UCSD-AML1 (cell line): ENCODE measurements around the gene FAM217B.

Source experiments
- DNase-seq: peaks from one replicate; lab custom pipeline; 2025; ENCODE audit not compliant: unreplicated experiment; lab: John Stamatoyannopoulos, UW

Gene FAM217B, protein sequence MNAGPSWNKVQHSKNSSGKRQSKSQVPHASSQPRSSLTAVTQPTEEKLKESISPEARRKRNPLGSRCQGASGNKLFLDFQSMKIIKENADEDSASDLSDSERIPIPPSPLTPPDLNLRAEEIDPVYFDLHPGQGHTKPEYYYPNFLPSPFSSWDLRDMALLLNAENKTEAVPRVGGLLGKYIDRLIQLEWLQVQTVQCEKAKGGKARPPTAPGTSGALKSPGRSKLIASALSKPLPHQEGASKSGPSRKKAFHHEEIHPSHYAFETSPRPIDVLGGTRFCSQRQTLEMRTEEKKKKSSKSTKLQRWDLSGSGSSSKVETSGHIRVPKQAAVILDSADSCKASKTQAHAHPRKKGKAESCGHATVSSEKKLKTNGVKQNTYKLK

DNA sequence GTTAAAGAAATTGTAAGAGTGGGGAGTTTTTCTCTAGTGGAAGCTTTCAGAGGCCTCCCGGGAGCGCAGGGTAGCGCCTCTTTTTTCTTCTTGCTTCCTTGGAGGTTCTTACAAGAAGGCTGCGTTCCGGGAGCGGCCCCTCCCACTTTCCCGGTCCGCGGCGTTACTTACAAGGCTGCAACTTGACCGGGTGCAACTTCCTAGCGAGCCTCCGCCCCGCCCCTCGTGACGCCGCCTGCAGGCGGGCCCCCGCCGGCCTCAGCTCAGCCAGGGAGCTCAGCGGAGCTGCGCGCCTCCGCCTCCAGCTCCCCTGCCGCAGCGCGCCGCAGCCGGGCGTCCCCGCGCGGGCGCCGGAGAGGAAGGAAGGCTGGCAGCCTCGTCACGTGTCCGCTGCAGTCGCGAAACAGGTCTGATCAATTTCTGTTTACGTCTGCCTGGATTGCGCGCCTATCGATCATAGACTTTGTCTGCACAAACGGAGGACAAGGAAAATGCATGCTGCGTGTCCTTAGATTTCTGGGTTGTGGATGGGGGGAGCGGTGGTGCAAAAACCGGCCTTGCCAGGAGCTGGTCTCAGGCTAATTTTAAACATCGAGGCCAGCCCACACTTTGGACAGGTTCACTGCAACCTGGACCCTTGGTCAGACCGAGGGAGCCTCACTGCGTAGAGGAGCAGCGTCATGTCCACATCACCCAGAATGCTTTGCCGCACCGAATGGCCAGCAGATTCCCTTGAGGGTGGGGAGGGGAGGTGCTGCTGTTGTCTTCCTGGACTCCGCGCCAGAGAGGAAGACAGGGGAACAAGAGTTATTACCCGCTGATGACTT, at the start of gene FAM217B, which contains the start of gene PPP1R3D:
TSS of gene FAM217B (plus strand) at position 261 of the 827 bp plus-strand sequence. CDS start 3,555 bp downstream, outside the sequence.
TSS of gene PPP1R3D (minus strand) at position 177 of the 827 bp plus-strand sequence. CDS start 374 bp downstream, outside the sequence.
- DNase-seq: peak; percentile 97

DNA sequence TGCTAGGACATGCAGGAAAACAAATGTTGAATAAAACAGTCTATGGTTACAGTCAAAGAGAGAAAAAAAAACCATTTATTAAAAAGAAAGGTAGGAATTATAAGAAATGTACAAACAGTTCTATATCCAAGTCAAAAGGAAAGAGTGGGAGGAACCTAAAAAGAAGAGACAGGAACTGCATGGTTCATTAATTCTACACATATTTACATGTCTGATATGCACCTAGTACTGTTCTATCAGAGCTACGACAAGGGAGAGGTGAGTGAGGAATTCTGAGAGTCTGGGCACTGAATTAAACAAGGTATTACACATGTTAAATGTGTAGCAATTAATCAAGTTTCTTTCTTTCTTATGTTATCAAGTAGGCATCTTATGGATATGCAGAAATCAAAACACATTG, 48.6 kb upstream of the FAM217B start:
- no peak for DNase-seq

DNA sequence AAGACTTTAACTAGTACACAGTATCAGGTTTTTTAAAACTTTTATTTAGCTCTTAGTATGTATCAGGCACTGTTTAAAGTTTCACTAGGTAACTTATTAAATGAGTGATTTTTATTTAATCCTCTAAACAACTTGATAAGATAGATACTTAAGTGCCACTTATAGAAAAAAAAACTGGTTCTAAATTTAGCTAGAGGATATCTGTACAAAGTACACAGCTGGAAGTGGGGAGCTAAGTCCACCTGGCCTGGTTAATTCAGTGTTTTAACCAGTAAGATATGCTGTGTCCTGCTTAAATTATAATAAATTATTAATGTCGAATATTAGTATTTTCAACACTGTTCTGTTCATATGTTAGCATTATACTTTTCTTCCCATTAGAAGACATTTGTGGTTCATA, 44.3 kb upstream of the FAM217B start:
- DNase-seq: no peak

DNA sequence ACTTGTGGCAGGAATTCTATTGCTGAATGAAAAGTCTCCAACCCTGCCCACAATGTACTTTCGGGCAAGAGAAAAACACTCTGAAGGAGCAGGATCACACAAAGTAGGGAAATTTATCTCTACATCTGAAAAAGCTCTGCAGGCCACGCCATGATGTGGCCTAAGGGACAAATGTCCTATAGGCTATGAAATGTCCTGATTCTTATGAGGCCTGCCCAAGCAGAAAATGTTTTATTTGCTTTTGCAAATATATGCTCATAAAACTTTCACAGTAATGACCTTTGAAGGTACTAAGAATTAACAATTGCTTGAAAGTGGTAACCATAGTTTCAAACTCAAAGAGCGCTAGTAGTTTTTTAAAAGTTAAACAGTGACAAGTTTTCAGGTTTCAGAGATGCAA, 37.7 kb upstream of the FAM217B start:
- no peak for DNase-seq

DNA sequence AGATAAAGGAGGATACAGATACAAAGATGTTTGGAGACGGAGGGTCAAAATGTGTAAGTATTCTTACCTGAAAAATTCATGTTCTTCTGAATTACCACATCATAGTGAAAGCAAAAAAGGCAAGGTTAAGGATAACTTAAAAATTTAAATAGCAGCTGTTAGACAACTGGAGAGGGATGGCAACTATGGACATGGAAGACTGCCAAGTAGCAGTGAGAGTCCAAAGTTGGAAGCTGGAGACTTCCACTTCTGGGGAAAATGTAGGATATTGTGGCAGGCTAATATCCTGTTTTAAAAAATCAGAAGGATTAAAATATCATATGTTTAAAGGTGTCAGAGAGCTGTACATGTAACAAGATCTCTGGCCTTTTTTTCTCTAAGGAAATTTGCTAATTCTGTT, 36.6 kb upstream of the FAM217B start:
- no peak for DNase-seq

DNA sequence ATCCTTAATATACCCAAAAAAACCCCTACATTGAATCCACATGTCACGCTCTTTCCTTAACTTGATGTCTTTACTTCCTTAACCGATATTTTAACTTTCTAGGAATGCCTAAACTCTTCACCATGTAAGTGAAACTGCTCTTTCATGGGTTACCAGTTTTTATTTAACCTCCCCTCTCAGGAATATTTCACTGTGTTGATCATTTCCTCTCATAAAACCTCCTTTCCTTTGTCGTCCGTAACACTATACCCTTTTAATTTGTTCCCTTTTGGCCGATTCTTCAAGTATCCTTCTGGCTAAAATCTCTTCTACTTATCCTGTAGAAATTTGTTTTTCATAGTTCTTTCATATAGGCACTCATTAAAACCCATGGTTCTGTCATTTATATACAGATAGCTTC, 31.3 kb upstream of the FAM217B start:
- DNase-seq: no peak

DNA sequence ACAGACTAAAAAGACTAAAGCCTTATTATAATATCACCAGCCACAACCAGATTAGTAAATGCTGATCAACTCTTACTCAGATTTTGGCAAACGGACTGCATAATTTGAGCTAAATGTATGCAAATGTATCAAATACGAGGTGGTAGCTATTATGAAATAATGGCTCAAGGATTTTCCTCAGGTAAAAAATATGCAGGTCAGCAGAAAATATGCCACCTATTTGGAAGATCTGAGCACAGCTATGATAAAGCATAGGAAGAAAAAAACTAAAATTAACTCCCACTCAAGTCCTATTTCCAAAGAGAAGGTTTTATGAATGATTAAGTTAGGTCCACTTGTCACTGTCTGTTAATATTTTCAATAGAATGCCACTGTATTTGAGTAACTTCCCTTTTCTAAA, 29.1 kb upstream of the FAM217B start:
- no peak for DNase-seq

DNA sequence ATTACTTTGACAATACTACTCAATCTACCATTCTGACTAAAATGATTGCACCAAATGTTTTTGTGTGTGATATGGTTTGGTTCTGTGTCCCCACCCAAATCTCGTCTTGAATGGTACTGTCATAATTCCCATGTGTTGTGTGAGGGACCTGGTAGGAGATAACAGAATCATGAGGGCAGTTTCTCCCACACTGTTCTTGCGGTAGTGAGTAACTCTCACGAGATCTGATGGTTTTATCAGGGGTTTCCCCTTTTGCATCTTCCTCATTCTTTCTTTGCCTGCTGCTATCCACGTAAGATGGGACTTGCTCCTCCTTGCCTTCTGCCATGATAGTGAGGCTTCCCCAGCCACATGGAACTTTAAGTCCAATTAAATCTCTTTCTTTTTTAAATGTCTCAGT, 27.6 kb upstream of the FAM217B start:
- no peak for DNase-seq

DNA sequence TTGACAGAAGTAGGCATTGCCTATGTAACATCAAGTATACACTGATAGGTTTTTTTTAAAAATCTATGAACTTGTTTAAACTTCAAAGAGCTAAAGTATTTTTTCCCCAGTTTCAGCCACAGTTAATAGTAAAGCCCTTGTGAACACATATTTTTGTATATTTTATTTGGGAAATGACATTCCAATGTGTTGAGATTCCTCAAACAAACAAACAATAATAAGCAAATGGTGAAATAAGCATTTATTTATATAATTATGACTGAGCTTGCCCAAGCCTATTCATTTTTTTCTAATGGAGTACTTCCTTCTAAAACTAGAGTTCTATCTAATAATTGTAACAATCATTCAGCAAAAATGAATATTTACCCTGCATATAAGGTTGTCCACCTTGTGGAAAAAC, 19.2 kb upstream of the FAM217B start:
- DNase-seq: no peak

DNA sequence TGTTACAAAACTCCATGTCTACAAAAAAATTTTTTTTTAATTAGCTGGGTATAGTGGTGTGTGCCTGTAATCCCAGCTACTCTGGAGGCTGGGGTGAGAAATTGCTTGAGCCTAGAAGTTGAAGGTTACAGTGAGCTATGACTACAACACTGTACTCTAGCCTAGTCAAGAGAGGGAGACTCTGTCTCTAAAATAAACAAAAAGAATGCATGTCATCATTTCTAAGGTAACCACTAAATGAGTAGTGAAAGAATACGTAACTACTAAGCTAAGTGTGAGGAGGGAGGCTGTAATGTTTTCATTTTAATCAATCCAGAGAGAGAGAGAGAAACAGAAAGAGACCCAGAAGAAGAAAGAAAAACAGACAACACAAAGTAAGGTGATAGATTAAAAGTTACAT, 16.7 kb upstream of the FAM217B start:
- no peak for DNase-seq

DNA sequence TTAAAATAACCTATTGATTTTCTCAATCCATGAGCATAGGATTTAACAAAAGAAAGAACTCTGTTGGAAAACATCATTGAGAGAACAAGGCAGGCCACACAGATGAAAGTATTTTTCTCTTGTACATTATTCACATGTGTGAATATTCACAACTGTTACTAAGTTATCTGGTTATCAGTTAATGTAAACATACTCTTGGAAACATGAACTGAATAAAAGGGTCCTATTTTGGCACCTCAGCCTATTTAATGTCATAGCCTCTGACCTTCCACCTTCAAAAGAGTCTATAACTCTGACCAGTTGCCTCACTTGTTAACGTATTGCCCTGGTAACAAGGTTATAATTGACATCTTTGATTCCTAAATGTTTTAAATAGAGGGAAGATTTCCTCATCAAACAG, 14.8 kb upstream of the FAM217B start:
- DNase-seq: no peak

DNA sequence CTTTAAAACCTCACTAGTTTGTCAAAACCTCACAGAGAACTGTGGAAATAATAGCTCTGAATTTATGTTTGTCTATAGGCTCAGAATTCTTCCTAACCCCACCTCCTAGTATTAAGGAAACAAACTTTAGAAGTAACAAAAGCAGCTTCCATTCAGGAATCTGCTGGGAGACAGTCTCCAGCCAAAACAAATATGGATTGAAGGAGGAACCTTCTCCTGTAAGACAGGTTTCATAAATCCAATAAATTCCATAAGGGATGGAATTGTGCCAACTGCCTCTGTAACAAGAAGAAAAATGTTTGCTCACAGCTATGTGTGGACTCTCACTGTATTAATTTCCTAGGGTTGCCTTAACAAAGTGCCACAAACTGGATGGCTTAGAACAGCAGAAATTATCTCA, 14.3 kb upstream of the FAM217B start:
- no peak for DNase-seq

DNA sequence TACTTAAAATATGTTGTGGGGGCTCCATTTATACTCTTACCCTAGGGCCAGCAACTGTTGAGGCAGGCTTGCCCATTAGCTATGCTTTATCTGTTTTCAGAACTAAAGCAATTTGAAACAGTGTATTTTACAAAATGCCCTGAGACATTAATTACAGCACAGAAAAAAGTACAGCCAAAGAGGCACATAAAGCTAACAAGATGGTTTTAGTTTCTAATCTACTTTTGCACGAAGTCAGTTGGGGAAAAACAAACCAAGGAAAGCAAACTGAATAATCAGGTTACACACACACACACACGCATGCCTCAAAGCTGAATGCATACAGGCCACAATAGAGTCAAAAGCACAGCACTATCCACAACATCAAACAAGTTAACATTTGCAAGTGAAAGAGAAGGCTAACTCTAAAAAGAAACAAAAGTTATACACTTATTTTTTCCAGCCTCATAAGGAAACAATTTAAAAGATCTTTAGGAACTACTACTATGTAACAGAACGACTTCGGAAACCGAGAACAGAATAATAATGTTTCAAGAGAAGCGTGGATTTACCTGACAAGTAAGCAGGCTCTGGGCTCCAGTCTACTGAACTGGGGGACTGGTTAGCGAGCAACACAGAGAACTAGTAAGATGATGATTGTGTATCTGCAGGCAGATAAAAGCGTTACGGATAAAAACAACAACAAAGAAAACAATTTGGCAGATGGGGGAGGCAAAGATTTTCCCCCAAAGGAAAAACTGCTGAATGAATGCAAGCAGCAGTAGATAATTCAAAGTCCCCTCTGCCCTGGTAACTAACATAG, 8.5 kb upstream of the FAM217B start:
- DNase-seq: no peak

DNA sequence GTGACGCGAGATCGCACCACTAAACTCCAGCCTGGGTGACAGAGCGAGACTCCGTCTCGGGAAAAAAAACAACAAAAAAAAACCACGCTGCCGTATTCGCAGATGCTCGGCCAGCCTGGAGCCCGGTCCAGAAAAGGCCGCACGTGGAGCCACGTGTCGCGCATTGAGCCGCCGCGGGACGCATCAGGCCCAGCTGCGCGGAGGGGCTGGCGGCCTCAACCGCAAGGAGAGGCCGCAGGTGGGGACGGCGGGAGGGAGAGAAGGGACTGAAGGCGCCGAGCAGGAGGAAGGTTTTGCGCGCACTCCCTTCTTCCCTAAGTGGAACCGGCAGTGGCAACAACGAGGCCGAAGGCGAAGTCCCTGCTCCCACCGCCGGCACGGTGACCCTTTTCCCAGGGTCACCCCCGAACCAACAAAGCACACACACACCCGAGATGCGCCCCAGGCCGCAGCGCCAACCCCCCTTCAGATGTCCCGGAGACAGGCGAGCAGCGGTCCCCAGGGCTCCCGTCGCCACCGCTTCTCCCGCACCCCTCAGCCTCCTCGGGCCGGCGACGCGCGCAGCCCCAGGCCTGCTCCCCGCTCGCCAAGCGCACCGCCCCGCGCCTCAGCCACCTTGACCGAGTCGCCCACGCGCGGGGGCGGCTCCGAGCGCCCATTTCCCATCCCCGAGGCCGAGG, 7.4 kb upstream of the FAM217B start:
- DNase-seq: no peak

DNA sequence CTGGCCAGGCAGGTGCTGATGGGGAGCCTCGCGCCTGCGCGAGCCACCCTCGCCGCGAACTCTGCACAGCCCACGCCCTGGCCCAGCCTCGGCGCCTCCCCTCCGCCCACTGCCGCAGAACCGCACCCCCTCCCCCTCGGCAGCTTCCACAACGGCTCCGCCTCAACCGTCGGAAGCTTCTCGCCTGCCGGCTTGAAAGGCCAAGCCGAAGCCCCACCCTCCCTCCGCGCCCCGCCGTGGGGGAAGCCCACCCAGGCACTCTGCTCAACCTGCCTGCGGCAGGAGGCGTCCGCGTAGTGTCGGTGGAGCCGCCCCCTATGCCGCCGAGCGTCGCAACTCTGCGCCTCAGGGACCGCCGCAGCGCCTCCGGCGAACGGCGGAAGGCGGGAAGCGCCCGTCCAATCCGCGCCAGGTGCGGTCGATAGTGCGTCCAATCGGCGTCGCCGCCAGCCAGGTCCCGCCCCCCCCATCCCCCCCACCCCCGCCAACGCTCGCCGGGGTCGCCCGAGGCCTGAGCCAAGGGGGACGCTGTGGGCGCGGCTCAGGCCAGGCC, 6.8 kb upstream of the FAM217B start, which contains the start of gene SYCP2:
TSS of gene SYCP2 (minus strand) at position 342 of the 553 bp plus-strand sequence. CDS start 11,224 bp downstream, outside the sequence.
- DNase-seq: no peak

DNA sequence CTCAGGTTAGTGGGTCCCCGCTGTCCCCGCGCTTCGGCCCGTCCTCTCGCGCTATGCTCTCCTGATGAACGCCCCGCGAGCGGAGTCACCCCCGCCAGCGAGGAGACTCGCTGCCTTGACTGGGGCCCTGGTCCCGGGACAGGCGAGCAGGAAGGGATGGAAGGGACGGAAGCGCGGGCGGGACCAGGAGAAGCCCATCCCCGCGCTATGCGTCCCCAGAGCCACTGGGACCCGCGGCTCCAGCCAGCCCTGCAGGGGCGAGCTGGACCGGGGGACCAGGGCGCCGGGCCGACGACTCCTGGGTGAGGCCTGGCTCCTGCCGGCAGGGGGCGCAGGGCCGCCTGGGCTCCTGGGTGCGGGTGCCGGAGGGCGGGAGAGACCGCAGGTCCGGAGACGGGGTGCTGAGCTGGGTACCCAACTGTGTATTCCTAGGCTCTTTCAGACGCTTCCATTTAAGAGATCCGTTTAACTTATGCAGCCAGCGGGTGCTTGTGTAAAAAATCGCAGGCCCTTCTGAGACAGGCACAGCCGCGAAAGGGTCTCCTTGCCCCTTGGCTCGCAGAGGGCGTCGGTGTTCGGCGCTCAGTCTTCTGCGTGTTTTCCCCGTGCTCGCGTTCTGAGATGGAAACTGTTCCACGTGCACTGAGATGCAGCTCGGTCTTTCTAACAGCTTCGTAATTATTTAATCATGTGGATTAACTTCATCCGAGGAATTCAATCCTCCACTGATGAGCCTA, 6.2 kb upstream of the FAM217B start:
- DNase-seq: no peak

DNA sequence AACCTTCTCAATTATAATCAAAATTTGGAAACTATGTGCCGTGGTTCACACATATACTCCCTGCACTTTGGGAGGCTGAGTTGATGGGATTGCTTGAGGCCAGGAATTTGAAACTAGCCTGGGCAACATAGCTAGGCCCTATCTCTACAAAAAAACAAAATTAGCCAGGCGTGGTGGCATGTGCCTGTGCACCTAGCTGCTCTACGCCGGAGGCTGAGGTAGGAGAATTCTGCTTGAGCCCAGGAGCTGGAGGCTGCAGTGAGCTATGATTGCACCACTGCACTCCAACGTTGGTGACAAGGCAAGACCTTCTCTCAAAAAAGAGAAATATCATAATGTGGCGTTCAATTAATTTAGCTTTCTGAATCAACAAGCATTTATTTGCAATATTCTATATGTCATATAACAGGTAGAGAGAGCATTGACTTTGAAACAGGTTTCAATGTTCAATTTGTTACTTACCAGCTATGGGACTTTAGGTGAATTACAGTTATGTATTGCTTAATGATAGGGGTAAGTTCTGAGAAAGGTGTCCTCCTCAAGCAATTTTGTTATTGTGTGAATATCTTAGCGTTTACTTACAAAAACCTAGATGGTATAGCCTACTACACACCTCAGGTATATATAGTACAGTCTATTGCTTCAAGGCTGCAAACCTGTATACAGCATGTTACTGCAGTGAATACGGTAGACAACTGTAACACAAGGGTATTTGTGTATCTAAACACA, 4.6 kb upstream of the FAM217B start:
- no peak for DNase-seq

DNA sequence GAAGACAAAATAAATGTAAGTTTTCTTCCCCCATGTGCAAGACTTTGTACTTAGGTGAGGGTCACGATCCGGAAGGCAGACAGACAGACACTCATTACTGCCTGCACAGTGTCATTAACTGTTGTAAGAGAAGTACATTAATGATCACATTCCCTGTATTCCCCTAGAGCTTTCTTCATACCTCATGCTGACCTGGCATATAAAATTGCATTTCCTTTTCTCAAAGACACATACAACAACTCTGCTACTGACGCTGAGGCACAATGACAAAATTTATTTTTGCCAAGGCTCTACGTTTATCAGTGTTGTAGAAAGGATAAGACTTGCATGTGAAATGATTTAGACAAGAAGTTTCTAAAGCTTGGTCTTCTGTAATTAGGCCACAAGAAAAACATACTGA, 3.8 kb upstream of the FAM217B start:
- DNase-seq: no peak

DNA sequence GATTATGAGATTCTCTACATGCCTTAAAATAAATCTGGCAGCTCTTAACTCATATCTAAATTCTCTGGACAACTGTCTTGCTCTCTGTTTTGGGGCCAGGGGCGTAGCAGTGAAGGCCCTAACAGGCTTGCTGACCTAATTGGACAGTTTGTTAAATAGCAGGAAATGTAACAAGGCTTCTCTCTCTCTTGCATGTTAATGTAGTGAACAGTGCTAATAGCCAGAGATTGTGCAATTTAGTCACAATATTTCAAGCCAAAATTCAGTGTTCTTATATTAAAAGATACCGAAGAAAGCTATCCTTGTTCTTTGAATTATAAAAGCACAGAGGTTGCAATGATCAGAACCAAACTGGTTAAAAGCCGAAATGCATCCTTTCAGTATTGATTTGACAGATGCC, 3.0 kb upstream of the FAM217B start:
- no peak for DNase-seq
